Measurements from ENCODE around the gene CADM1.

CADM1 gene

GRCh38 chr11:115398333-115399080 lies 105.7 kb downstream of the CADM1 start:
- H2AFZ ChIP-seq (ENCODE audit: low read depth, low read length) = no peak overlapping the region
- H3K36me3 ChIP-seq (replicated peaks; ENCODE audit: low read depth, low read length) = no peaks in the 10 kb centered on the region
- H3K9ac ChIP-seq (ENCODE audit: low read length) = no peak overlapping the region
- no peaks in the 10 kb centered on the region for H4K20me1 ChIP-seq (ENCODE audit: insufficient read depth, low read length)
- no peak overlapping the region for H3K4me2 ChIP-seq (ENCODE audit: low read length)
- TF ChIP-seq EZH2phosphoT487 (IDR thresholded peaks at IDR 0.05; ENCODE audit: low read depth) (no peak), CTCF (IDR thresholded peaks at IDR 0.05; ENCODE audit: low read depth, low read length) (no peak)
- no peak overlapping the region for H3K27ac ChIP-seq (ENCODE audit: low read length)
- H3K4me1 ChIP-seq (ENCODE audit: low read length) = peaks cover 6% of the 10 kb centered on the region
- H3K4me3 ChIP-seq (ENCODE audit: low read length) = no peak overlapping the region
- H3K79me2 ChIP-seq (ENCODE audit: low read length) = no peaks in the 10 kb centered on the region
- H3K27me3 ChIP-seq (ENCODE audit: low read depth, low read length) = 0 out of 2 replicates have a peak, but pooled peaks cover 6% of the 10 kb centered on the region
- no peaks in the 10 kb centered on the region for H3K9me3 ChIP-seq (ENCODE audit: insufficient read depth, low read length)

- Histone ChIP-seq H3K9me3 (ENCODE audit: insufficient read depth, low read length) (no peaks in the 10 kb centered on the region), H4K20me1 (ENCODE audit: insufficient read depth, low read length) (no peaks in the 10 kb centered on the region), H3K36me3 (replicated peaks; ENCODE audit: low read depth, low read length) (no peaks in the 10 kb centered on the region), H3K79me2 (ENCODE audit: low read length) (no peaks in the 10 kb centered on the region), H3K27me3 (ENCODE audit: low read depth, low read length) (no peaks in the 10 kb centered on the region), H3K4me1 (ENCODE audit: low read length) (peaks cover 21% of the 10 kb centered on the region), H3K9ac (ENCODE audit: low read length) (no peak overlapping the region), H2AFZ (ENCODE audit: low read depth, low read length) (no peak overlapping the region), H3K27ac (ENCODE audit: low read length) (no peak overlapping the region), H3K4me3 (ENCODE audit: low read length) (no peak overlapping the region), H3K4me2 (ENCODE audit: low read length) (no peak overlapping the region)
- TF ChIP-seq CTCF (IDR thresholded peaks at IDR 0.05; ENCODE audit: low read depth, low read length) (no peak), EZH2phosphoT487 (IDR thresholded peaks at IDR 0.05; ENCODE audit: low read depth) (no peak)
Observed at GRCh38 chr11:115396533-115396932, 107.7 kb downstream of the CADM1 start.

- Histone ChIP-seq H3K36me3 (replicated peaks; ENCODE audit: low read depth, low read length) (no peaks in the 10 kb centered on the region), H3K9me3 (ENCODE audit: insufficient read depth, low read length) (no peaks in the 10 kb centered on the region), H3K9ac (ENCODE audit: low read length) (no peak overlapping the region), H4K20me1 (ENCODE audit: insufficient read depth, low read length) (no peaks in the 10 kb centered on the region), H3K79me2 (ENCODE audit: low read length) (no peaks in the 10 kb centered on the region), H3K27ac (ENCODE audit: low read length) (no peak overlapping the region), H3K27me3 (ENCODE audit: low read depth, low read length) (0 out of 2 replicates have a peak, but pooled peaks cover 3% of the 10 kb centered on the region), H3K4me2 (ENCODE audit: low read length) (peak overlapping the region; percentile 32), H3K4me3 (ENCODE audit: low read length) (no peak overlapping the region), H2AFZ (ENCODE audit: low read depth, low read length) (no peak overlapping the region), H3K4me1 (ENCODE audit: low read length) (peaks cover 43% of the 10 kb centered on the region)
- TF ChIP-seq EZH2phosphoT487 (IDR thresholded peaks at IDR 0.05; ENCODE audit: low read depth) (no peak), CTCF (IDR thresholded peaks at IDR 0.05; ENCODE audit: low read depth, low read length) (no peak)
Observed at GRCh38 chr11:115393950-115394349, 110.3 kb downstream of the CADM1 start.

- H2AFZ ChIP-seq (ENCODE audit: low read depth, low read length) = no peak overlapping the region
- no peak overlapping the region for H3K4me3 ChIP-seq (ENCODE audit: low read length)
- H3K36me3 ChIP-seq (replicated peaks; ENCODE audit: low read depth, low read length) = no peaks in the 10 kb centered on the region
- H3K27ac ChIP-seq (ENCODE audit: low read length) = peak overlapping the region; percentile 4; the same call in 1 of the 2 replicates
- no peaks in the 10 kb centered on the region for H3K9me3 ChIP-seq (ENCODE audit: insufficient read depth, low read length)
- TF ChIP-seq EZH2phosphoT487 (IDR thresholded peaks at IDR 0.05; ENCODE audit: low read depth) (no peak), CTCF (IDR thresholded peaks at IDR 0.05; ENCODE audit: low read depth, low read length) (no peak)
- H4K20me1 ChIP-seq (ENCODE audit: insufficient read depth, low read length) = no peaks in the 10 kb centered on the region
- H3K4me1 ChIP-seq (ENCODE audit: low read length) = peaks cover 43% of the 10 kb centered on the region
- peak overlapping the region; percentile 78; the same call in 1 of the 2 replicates for H3K4me2 ChIP-seq (ENCODE audit: low read length)
- H3K9ac ChIP-seq (ENCODE audit: low read length) = no peak overlapping the region
- H3K79me2 ChIP-seq (ENCODE audit: low read length) = no peaks in the 10 kb centered on the region
- H3K27me3 ChIP-seq (ENCODE audit: low read depth, low read length) = 0 out of 2 replicates have a peak, but pooled peaks cover 6% of the 10 kb centered on the region
Observed at GRCh38 chr11:115391598-115391997, 112.6 kb downstream of the CADM1 start.

All from OCI-LY3 (cell line).